ENCODE data around the gene MYO10. TPM values are rescaled to one million over a fixed set of nuclear protein-coding genes. Genes with fewer than 3 reads are reported as not detected.

The MYO10 gene
- total RNA-seq, 4 donors from 2014 or later = 3.4 to 28.7 (median 13.4) TPM

GRCh38 chr5:16664368-16664767 lies 271.7 kb downstream of the MYO10 start:
- Histone ChIP-seq H3K36me3 (peaks cover 0 to 4% of the 10 kb centered on the region in 2 donors), H3K4me1 (peaks cover 4 to 8% of the 10 kb centered on the region in 2 donors), H3K27ac (no peak overlapping the region), H3K27me3 (no peaks in the 10 kb centered on the region), H3K9me3 (no peaks in the 10 kb centered on the region), H3K4me3 (no peak overlapping the region)
- ATAC-seq = no peak
- TF ChIP-seq POLR2A (IDR thresholded peaks at IDR 0.05) (no peak), CTCF (IDR thresholded peaks at IDR 0.05 in 4 of 5, conservative IDR thresholded peaks at IDR 0.05 in 1 of 5) (no peak)
- intact Hi-C loops (cut with DNase I; ENCODE audit: low total_unique reads) (no loop called here), in situ Hi-C loops (cut with MboI; ENCODE audit: low sequenced_read_pairs in 4 of 4) (no loop called here)
- DNase-seq = no peak

DNA sequence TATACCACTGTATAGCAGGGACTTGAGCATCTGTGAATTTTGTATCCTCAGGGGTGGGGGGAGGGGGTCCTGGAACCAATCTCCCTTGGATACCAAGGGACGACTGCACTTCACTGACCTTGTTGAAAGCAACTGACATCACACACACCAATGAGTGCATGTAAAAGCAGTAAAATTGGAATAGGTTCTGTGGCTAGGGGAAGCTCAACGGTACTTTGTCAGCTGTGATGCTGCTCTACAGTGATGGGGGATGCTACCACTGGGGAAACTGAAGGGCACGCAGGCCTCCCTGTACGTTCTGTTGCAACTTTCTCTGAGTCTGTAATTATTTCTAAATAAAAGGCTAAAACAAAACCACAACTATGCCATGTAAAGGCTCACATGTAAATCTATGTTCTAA lies 272.2 kb downstream of the MYO10 start:
- in situ Hi-C loops (cut with MboI; ENCODE audit: low sequenced_read_pairs in 4 of 4) (no loop called here), intact Hi-C loops (cut with DNase I; ENCODE audit: low total_unique reads) (no loop called here)
- Histone ChIP-seq H3K27ac (no peak overlapping the region), H3K36me3 (peaks cover 0 to 4% of the 10 kb centered on the region in 2 donors), H3K27me3 (no peaks in the 10 kb centered on the region), H3K4me3 (no peak overlapping the region), H3K4me1 (peaks cover 4 to 8% of the 10 kb centered on the region in 2 donors), H3K9me3 (no peaks in the 10 kb centered on the region)
- no peak for ATAC-seq
- TF ChIP-seq POLR2A (IDR thresholded peaks at IDR 0.05) (no peak), CTCF (IDR thresholded peaks at IDR 0.05 in 4 of 5, conservative IDR thresholded peaks at IDR 0.05 in 1 of 5) (no peak)
- no peak for DNase-seq

GRCh38 chr5:16661713-16662112 lies 274.4 kb downstream of the MYO10 start:
- TF ChIP-seq CTCF (IDR thresholded peaks at IDR 0.05 in 4 of 5, conservative IDR thresholded peaks at IDR 0.05 in 1 of 5) (no peak), POLR2A (IDR thresholded peaks at IDR 0.05) (no peak)
- DNase-seq = no peak
- H3K4me3 ChIP-seq = no peak overlapping the region
- peaks cover 1 to 2% of the 10 kb centered on the region in 2 donors for H3K4me1 ChIP-seq
- in situ Hi-C loops (cut with MboI; ENCODE audit: low sequenced_read_pairs in 4 of 4) (no loop called here), intact Hi-C loops (cut with DNase I; ENCODE audit: low total_unique reads) (no loop called here)
- no peaks in the 10 kb centered on the region for H3K27me3 ChIP-seq
- no peak overlapping the region for H3K27ac ChIP-seq
- no peak for ATAC-seq
- no peaks in the 10 kb centered on the region for H3K36me3 ChIP-seq
- H3K9me3 ChIP-seq = no peaks in the 10 kb centered on the region

DNA sequence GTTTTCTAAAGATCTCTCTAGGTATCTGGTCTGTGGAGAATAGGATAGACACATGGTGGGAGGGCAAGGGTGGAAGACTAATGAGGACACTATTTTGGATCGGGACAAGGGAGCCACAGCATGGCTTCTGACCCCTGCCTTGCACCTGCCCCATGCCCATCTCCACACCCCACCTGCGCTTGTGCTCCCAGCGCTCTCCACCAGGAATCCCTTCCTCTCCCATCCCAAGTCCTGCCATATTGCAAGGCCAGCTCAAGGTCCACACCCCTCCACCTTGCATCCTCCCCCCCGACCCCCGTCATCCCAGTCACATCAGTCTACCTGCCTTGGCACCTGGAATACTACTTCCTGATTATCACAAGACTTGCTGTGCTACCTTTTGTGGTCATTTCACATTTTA lies 275.1 kb downstream of the MYO10 start:
- no peaks in the 10 kb centered on the region for H3K4me1 ChIP-seq
- no peak overlapping the region for H3K4me3 ChIP-seq
- no peaks in the 10 kb centered on the region for H3K27me3 ChIP-seq
- no peak overlapping the region for H3K27ac ChIP-seq
- in situ Hi-C loops (cut with MboI; ENCODE audit: low sequenced_read_pairs in 4 of 4) = no loop called here
- ATAC-seq = no peak
- no peak for DNase-seq
- intact Hi-C loops (cut with DNase I; ENCODE audit: low total_unique reads) = no loop called here
- H3K9me3 ChIP-seq = no peaks in the 10 kb centered on the region
- TF ChIP-seq POLR2A (IDR thresholded peaks at IDR 0.05) (no peak), CTCF (IDR thresholded peaks at IDR 0.05 in 4 of 5, conservative IDR thresholded peaks at IDR 0.05 in 1 of 5) (no peak)
- no peaks in the 10 kb centered on the region for H3K36me3 ChIP-seq

GRCh38 chr5:16659536-16659935 lies 276.6 kb downstream of the MYO10 start:
- in situ Hi-C loops (cut with MboI; ENCODE audit: low sequenced_read_pairs in 4 of 4) (no loop called here), intact Hi-C loops (cut with DNase I; ENCODE audit: low total_unique reads) (no loop called here)
- DNase-seq (no peak), ATAC-seq (no peak)
- Histone ChIP-seq H3K9me3 (no peaks in the 10 kb centered on the region), H3K4me1 (no peaks in the 10 kb centered on the region), H3K4me3 (no peak overlapping the region), H3K27me3 (no peaks in the 10 kb centered on the region), H3K27ac (no peak overlapping the region), H3K36me3 (no peaks in the 10 kb centered on the region)
- TF ChIP-seq POLR2A (IDR thresholded peaks at IDR 0.05) = no peak
- TF ChIP-seq CTCF (IDR thresholded peaks at IDR 0.05 in 4 of 5, conservative IDR thresholded peaks at IDR 0.05 in 1 of 5) = no peak
